Measurements from ENCODE around the gene AK4. TPM values are rescaled to one million over a fixed set of nuclear protein-coding genes. Genes with fewer than 3 reads are reported as not detected.

AK4 gene
- total RNA-seq, 6 donors from 2014 or later = 0.44 to 7.0 (median 3.6) TPM

- Histone ChIP-seq H3K27me3 (no peaks in the 10 kb centered on the region), H3K9me3 (no peaks in the 10 kb centered on the region), H3K4me1 (peaks cover 0 to 5% (median 1%) of the 10 kb centered on the region in 4 donors), H3K4me3 (no peak overlapping the region), H3K36me3 (no peaks in the 10 kb centered on the region), H3K27ac (no peak overlapping the region)
- TF ChIP-seq POLR2AphosphoS5 (IDR thresholded peaks at IDR 0.05) (no peak), POLR2A (IDR thresholded peaks at IDR 0.05) (no peak), CTCF (IDR thresholded peaks at IDR 0.05) (no peak), EP300 (IDR thresholded peaks at IDR 0.05) (no peak)
- WGBS, 2 donors = 84 to 86% methylated on average over 4 of the region's 4 CpGs
- DNase-seq (no peak), ATAC-seq (ENCODE audit: low FRiP score in 2 of 2) (no peak)
Measured at GRCh38 chr1:65177457-65177856, 29.5 kb downstream of the AK4 start.

- TF ChIP-seq POLR2AphosphoS5 (IDR thresholded peaks at IDR 0.05) = no peak
- TF ChIP-seq EP300 (IDR thresholded peaks at IDR 0.05) = no peak
- no peak for TF ChIP-seq POLR2A (IDR thresholded peaks at IDR 0.05)
- no peak for TF ChIP-seq CTCF (IDR thresholded peaks at IDR 0.05)
- WGBS, 2 donors = 77 to 88% methylated on average over 5 of the region's 5 CpGs
Measured at GRCh38 chr1:65178235-65178634, 30.2 kb downstream of the AK4 start.

GRCh38 chr1:65179148-65179547 lies 31.1 kb downstream of the AK4 start:
- WGBS, 2 donors = 11 to 79% methylated on average over 1 of the region's 1 CpG
- TF ChIP-seq EP300 (IDR thresholded peaks at IDR 0.05) (no peak), POLR2A (IDR thresholded peaks at IDR 0.05) (no peak), POLR2AphosphoS5 (IDR thresholded peaks at IDR 0.05) (no peak), CTCF (IDR thresholded peaks at IDR 0.05) (no peak)
- no peaks in the 10 kb centered on the region for H3K27me3 ChIP-seq
- H3K4me1 ChIP-seq = peaks cover 0 to 3% (median 1%) of the 10 kb centered on the region in 4 donors
- no peak for ATAC-seq (ENCODE audit: low FRiP score in 2 of 2)
- no peak overlapping the region for H3K4me3 ChIP-seq
- DNase-seq = no peak
- no peak overlapping the region for H3K27ac ChIP-seq
- H3K9me3 ChIP-seq = no peaks in the 10 kb centered on the region
- no peaks in the 10 kb centered on the region for H3K36me3 ChIP-seq

More at GRCh38 chr1:65178235-65178634, 30.2 kb downstream of the AK4 start:
- Histone ChIP-seq H3K36me3 (no peaks in the 10 kb centered on the region), H3K27ac (no peak overlapping the region), H3K9me3 (no peaks in the 10 kb centered on the region), H3K4me3 (no peak overlapping the region), H3K27me3 (no peaks in the 10 kb centered on the region), H3K4me1 (peaks cover 0 to 5% (median 1%) of the 10 kb centered on the region in 4 donors)
- no peak for DNase-seq
- ATAC-seq (ENCODE audit: low FRiP score in 2 of 2) = no peak

GRCh38 chr1:65180977-65181376 lies 33.0 kb downstream of the AK4 start:
- WGBS, 2 donors = 65 to 83% methylated on average over 1 of the region's 1 CpG
- no peaks in the 10 kb centered on the region for H3K27me3 ChIP-seq
- H3K9me3 ChIP-seq = no peaks in the 10 kb centered on the region
- H3K4me1 ChIP-seq = peaks cover 0 to 1% (median 0%) of the 10 kb centered on the region in 4 donors
- no peak for ATAC-seq (ENCODE audit: low FRiP score in 2 of 2)
- no peak for TF ChIP-seq POLR2AphosphoS5 (IDR thresholded peaks at IDR 0.05)
- no peak for TF ChIP-seq EP300 (IDR thresholded peaks at IDR 0.05)
- TF ChIP-seq CTCF (IDR thresholded peaks at IDR 0.05) = no peak
- no peak for TF ChIP-seq POLR2A (IDR thresholded peaks at IDR 0.05)
- H3K4me3 ChIP-seq = no peak overlapping the region
- no peak overlapping the region for H3K27ac ChIP-seq
- no peaks in the 10 kb centered on the region for H3K36me3 ChIP-seq
- no peak for DNase-seq

GRCh38 chr1:65182658-65183268 lies 34.8 kb downstream of the AK4 start:
- ATAC-seq (ENCODE audit: low FRiP score in 2 of 2) = no peak
- no peaks in the 10 kb centered on the region for H3K27me3 ChIP-seq
- DNase-seq = no peak
- H3K9me3 ChIP-seq = no peaks in the 10 kb centered on the region
- no peaks in the 10 kb centered on the region for H3K36me3 ChIP-seq
- no peaks in the 10 kb centered on the region for H3K4me1 ChIP-seq
- no peak for TF ChIP-seq CTCF (IDR thresholded peaks at IDR 0.05)
- no peak for TF ChIP-seq EP300 (IDR thresholded peaks at IDR 0.05)
- no peak for TF ChIP-seq POLR2A (IDR thresholded peaks at IDR 0.05)
- no peak for TF ChIP-seq POLR2AphosphoS5 (IDR thresholded peaks at IDR 0.05)
- WGBS, 2 donors = 50 to 62% methylated on average over 2 of the region's 2 CpGs
- H3K4me3 ChIP-seq = no peak overlapping the region
- no peak overlapping the region for H3K27ac ChIP-seq

All from upper lobe of left lung (tissue), 6 donors.